Measurements from ENCODE around the gene CENPH.

GRCh38 chr5:69250593-69250992 is 61.2 kb downstream of the CENPH start:
- no peak for TF ChIP-seq CTCF (IDR thresholded peaks at IDR 0.05)
- TF ChIP-seq POLR2A (IDR thresholded peaks at IDR 0.05), result no peak

All from thyroid gland (tissue), 4 donors.